Parathyroid adenoma (tissue), 2 donors: ENCODE measurements around the gene FOXA1.

Experiments
- H2AFZ ChIP-seq: fragments of 300-600 bp; sonication (generic); one replicate; pipeline ENCODE4 v1.7.0; 2017; ENCODE audit warnings: antibody characterized with exemption, mild to moderate bottlenecking
- H3K27ac ChIP-seq: fragments of 300-600 bp; sonication (generic); one replicate; pipeline ENCODE4 v1.7.0; 2017
- H3K27me3 ChIP-seq: fragments of 300-600 bp; sonication (generic); one replicate; pipeline ENCODE4 v1.7.0; 2017; ENCODE audit warnings: low read length; ENCODE audit not compliant: control insufficient read depth, insufficient read depth
- H3K36me3 ChIP-seq: fragments of 300-600 bp; sonication (generic); one replicate; pipeline ENCODE4 v1.7.0; 2017; ENCODE audit warnings: low read length; ENCODE audit not compliant: control insufficient read depth, insufficient read depth
- H3K4me1 ChIP-seq: fragments of 300-600 bp; sonication (generic); one replicate; pipeline ENCODE4 v1.7.0; 2017; ENCODE audit warnings: control low read depth
- H3K4me2 ChIP-seq: fragments of 300-600 bp; sonication (generic); one replicate; pipeline ENCODE4 v1.7.0; 2017; ENCODE audit warnings: low read length
- H3K4me3 ChIP-seq: fragments of 300-600 bp; sonication (generic); one replicate; pipeline ENCODE4 v1.7.0; 2017; ENCODE audit warnings: low read depth, low read length
- H3K79me2 ChIP-seq: fragments of 300-600 bp; sonication (generic); one replicate; pipeline ENCODE4 v1.7.0; 2017; ENCODE audit warnings: control low read depth
- H3K9ac ChIP-seq: fragments of 300-600 bp; sonication (generic); one replicate; pipeline ENCODE4 v1.7.0; 2017; ENCODE audit warnings: mild to moderate bottlenecking
- H3K9me3 ChIP-seq: fragments of 300-600 bp; sonication (generic); one replicate; pipeline ENCODE4 v1.7.0; 2017; ENCODE audit warnings: low read length; ENCODE audit not compliant: control insufficient read depth
- CTCF ChIP-seq: fragments of 300-600 bp; sonication (generic); IDR thresholded peaks from one replicate; pipeline ENCODE4 v1.7.0; 2017; ENCODE audit warnings: antibody characterized with exemption, mild to moderate bottlenecking
- donor health status: primary hyperparathyroidism.

FOXA1 gene

DNA sequence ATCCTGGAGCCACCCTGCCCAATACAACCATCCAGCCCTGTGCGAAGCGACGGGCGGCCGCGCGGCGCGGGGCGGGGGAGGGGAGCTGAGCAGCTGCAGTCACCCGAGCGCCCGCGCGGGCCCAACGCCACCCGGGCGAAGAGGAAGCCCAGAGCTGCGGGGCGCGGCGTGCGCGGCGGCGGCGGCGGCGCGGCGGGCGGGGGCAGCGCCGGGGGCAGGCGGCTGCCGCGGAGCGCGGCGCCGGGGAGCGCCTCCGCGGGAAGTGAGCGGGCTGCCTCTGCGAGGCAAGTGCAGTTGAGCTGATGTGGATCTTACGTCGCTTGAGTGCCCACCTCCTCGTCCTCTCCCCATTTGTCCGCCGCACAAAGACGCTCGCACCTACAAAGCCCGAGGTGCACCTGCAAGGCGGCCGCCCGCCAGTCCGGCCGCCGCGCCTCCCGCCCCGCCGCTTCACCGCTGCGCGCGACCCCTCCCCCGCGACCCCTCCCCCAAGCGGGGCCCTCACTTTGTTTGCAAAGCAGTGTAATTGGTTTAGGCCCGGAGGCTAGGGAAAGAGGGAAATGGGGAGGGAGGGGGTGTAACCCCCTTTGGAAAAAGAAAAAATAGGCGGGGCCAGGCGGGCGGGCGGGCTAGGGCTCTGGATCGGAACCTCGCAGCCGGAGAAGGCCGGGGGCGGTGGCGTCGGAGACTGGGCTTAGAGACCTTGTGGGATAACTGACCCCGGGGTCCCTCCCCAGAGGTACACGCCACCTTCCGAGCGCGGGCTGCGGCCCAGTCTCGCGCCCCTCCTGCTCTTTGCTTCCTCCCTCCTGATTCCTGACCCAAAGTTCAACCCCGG is at the start of gene FOXA1, which contains the start of gene TTC6:
FOXA1 (minus strand) TSS at position 279 of the 838 bp plus-strand sequence; CDS start at position 2, 277 bp downstream.
TTC6 (plus strand) TSS at position 659 of the 838 bp plus-strand sequence. CDS start 26,436 bp downstream, outside the sequence.
- Histone ChIP-seq H3K27ac (no peak within 1 kb of the TSS), H3K36me3 (no peaks in the 10 kb centered on the region), H3K79me2 (no peaks in the 10 kb centered on the region), H3K4me2 (peak within 1 kb of the TSS; percentile 41), H2AFZ (peak within 1 kb of the TSS; percentile 48), H3K9me3 (peaks cover 2% of the 10 kb centered on the region), H3K27me3 (peaks cover 60% of the 10 kb centered on the region), H3K4me3 (no peak within 1 kb of the TSS), H3K9ac (no peak within 1 kb of the TSS), H3K4me1 (no peaks in the 10 kb centered on the region)
- TF ChIP-seq CTCF, result no peak

DNA sequence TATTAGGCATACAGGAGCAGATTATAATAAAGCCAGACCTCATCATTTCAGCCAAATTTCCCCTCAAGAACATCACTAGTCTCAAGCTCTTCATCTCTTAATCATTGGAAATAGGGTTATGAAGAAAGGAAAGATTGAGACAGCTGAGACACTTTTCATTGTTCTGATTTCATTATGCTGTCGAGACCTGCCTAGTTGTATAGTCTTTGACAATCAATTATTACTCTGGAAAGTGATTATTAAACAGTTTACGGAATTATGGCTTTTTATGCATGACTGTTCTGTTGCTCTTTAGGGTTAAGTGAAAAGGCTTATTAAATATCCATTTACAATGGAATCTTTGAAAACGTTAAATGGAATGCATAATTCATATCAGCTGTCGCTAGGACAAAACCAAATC is 48.7 kb upstream of the FOXA1 start:
- no peaks in the 10 kb centered on the region for H3K36me3 ChIP-seq
- no peak overlapping the region for H3K27ac ChIP-seq
- no peaks in the 10 kb centered on the region for H3K4me1 ChIP-seq
- H3K27me3 ChIP-seq, result no peaks in the 10 kb centered on the region
- no peak for TF ChIP-seq CTCF
- no peak overlapping the region for H2AFZ ChIP-seq
- H3K9me3 ChIP-seq, result no peaks in the 10 kb centered on the region
- H3K9ac ChIP-seq, result no peak overlapping the region
- no peak overlapping the region for H3K4me3 ChIP-seq
- H3K4me2 ChIP-seq, result no peak overlapping the region
- H3K79me2 ChIP-seq, result no peaks in the 10 kb centered on the region

GRCh38 chr14:37642125-37642524 is 47.1 kb upstream of the FOXA1 start:
- no peak overlapping the region for H2AFZ ChIP-seq
- H3K27ac ChIP-seq, result no peak overlapping the region
- no peaks in the 10 kb centered on the region for H3K4me1 ChIP-seq
- H3K27me3 ChIP-seq, result no peaks in the 10 kb centered on the region
- H3K4me3 ChIP-seq, result no peak overlapping the region
- no peaks in the 10 kb centered on the region for H3K9me3 ChIP-seq
- H3K36me3 ChIP-seq, result no peaks in the 10 kb centered on the region
- H3K79me2 ChIP-seq, result no peaks in the 10 kb centered on the region
- H3K4me2 ChIP-seq, result no peak overlapping the region
- no peak for TF ChIP-seq CTCF
- H3K9ac ChIP-seq, result no peak overlapping the region

- Histone ChIP-seq H3K27me3 (no peaks in the 10 kb centered on the region), H3K4me1 (no peaks in the 10 kb centered on the region), H2AFZ (no peak overlapping the region), H3K4me3 (no peak overlapping the region), H3K9ac (no peak overlapping the region), H3K79me2 (no peaks in the 10 kb centered on the region), H3K9me3 (no peaks in the 10 kb centered on the region), H3K27ac (no peak overlapping the region), H3K4me2 (no peak overlapping the region), H3K36me3 (no peaks in the 10 kb centered on the region)
- no peak for TF ChIP-seq CTCF
Observed at GRCh38 chr14:37641117-37641516, 46.1 kb upstream of the FOXA1 start.
